NCI-H146 (cell line): ENCODE measurements around the gene TECPR2.

Experiments
- DNase-seq: peaks from one replicate; lab custom pipeline; 2025; lab: John Stamatoyannopoulos, UW

Gene TECPR2

GRCh38 chr14:102375119-102375518, 12.4 kb downstream of the TECPR2 start:
- no peak for DNase-seq

GRCh38 chr14:102377696-102378095, 15.0 kb downstream of the TECPR2 start:
- no peak for DNase-seq

- no peak for DNase-seq
Measured at GRCh38 chr14:102378830-102379229, 16.1 kb downstream of the TECPR2 start.

GRCh38 chr14:102387086-102387485, 24.3 kb downstream of the TECPR2 start:
- no peak for DNase-seq

- DNase-seq: no peak
Measured at GRCh38 chr14:102389246-102389645, 26.5 kb downstream of the TECPR2 start.

- no peak for DNase-seq
Measured at GRCh38 chr14:102390064-102390855, 27.5 kb downstream of the TECPR2 start.

GRCh38 chr14:102392506-102392905, 29.8 kb downstream of the TECPR2 start:
- DNase-seq: no peak

GRCh38 chr14:102394717-102395375, 32.1 kb downstream of the TECPR2 start:
- no peak for DNase-seq

GRCh38 chr14:102396521-102396920, 33.8 kb downstream of the TECPR2 start:
- DNase-seq: no peak

- no peak for DNase-seq
Measured at GRCh38 chr14:102403028-102403427, 40.3 kb downstream of the TECPR2 start.

GRCh38 chr14:102407258-102407657, 44.5 kb downstream of the TECPR2 start:
- DNase-seq: no peak

GRCh38 chr14:102408724-102409123, 46.0 kb downstream of the TECPR2 start:
- DNase-seq: no peak

- no peak for DNase-seq
Measured at GRCh38 chr14:102415671-102416070, 52.9 kb downstream of the TECPR2 start.

GRCh38 chr14:102417001-102417431, 54.3 kb downstream of the TECPR2 start:
- DNase-seq: no peak

- no peak for DNase-seq
Measured at GRCh38 chr14:102417646-102418045, 54.9 kb downstream of the TECPR2 start.

GRCh38 chr14:102418169-102418852, 55.6 kb downstream of the TECPR2 start:
- no peak for DNase-seq

GRCh38 chr14:102418853-102419240, 56.1 kb downstream of the TECPR2 start:
- no peak for DNase-seq

GRCh38 chr14:102419276-102419675, 56.5 kb downstream of the TECPR2 start:
- no peak for DNase-seq

GRCh38 chr14:102419716-102420115, 57.0 kb downstream of the TECPR2 start:
- no peak for DNase-seq

- no peak for DNase-seq
Measured at GRCh38 chr14:102421411-102422057, 58.8 kb downstream of the TECPR2 start.

GRCh38 chr14:102424520-102424919, 61.8 kb downstream of the TECPR2 start:
- DNase-seq: no peak

- no peak for DNase-seq
Measured at GRCh38 chr14:102424923-102425322, 62.2 kb downstream of the TECPR2 start.
